Bladder microvascular endothelial cell (primary cell): ENCODE data around the gene USP36. TPM values are rescaled to one million over a fixed set of nuclear protein-coding genes. Genes with fewer than 3 reads are reported as not detected.

Experiments
- total RNA-seq: library from RNA; depleted of rRNA; stranded (reverse); fragments of >200 nt; gene quantifications from 2 replicates; pipeline ENCODE4 v1.2.3, GENCODE V29; 2014

USP36 gene
- total RNA-seq = 10.8 and 31.9 TPM in 2 replicates

DNA sequence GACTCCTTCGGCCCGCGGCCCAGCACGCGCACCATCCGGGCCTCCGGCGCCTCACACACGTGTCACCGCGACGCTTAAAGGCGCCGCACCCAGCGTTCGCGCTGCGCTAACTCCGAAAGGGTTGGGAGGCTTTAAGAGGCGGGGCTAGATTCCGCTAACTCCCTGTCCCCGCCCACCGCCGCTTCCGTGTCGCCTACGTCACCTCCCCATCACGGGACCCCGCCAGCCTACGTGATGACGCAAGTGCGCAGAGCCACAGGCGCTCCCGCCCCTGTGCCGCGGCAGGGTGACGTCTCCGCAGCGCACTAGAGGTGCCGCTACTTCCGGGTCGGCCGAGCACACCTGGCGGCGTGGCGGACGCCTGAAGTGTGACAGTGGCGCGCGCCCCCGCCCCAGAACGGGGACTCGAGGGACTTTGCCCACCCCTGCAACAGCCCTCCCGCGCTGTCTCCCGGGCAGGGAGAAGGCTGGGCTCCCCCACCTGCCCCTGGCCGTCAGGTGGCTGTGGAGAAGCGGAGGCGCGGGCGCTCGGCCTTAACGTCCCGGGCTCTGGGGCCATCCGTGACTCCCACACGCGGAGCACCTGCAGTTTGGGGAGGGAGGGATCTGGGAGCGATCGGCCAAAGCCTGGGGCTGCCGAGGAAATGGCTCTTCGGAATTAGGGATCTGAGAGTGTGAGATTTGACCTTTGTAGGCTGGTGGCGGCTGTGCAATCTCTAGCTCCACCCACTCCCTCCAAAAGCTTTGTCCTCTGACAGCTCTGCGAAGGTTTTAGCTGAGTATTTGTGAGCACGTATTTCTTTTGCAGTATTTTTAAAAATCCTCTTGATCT is at the start of gene USP36:
USP36 (minus strand) TSS at position 35 of the 832 bp plus-strand sequence. CDS start 4,451 bp downstream, outside the sequence.

DNA sequence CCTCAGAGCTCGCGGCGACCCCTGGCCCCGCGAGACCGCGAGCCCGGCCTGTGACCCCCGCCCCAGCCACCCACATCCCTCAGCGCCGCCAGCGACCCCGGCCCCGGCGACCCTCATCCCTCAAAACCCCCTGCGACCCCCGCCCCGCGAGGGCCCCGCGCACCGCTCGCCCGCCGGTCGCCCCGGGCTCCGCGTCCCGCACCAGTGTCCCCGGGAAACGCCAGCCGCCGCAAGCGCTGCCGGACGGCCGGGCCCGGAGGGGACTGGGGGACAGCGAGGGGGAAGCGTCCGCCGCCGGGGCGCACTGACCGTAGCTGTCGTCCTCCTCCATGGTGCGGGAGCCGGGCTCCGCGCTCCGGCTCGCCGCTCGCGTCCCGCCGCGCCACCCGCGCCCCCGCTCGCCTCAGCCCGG is 58.7 kb downstream of the USP36 start, which contains the start of gene CYTH1:
CYTH1 (minus strand) TSS at position 381 of the 412 bp plus-strand sequence; CDS start at position 331, 50 bp downstream.

Other genes starting within 250 kb of the USP36 start
- gene CYTH1, start 58.5 kb downstream of the USP36 start, total RNA-seq = 40.8 and 64.9 TPM in 2 replicates
- gene CEP295NL, start 62.4 kb upstream of the USP36 start, total RNA-seq = 1.3 and 6.4 TPM in 2 replicates
- gene TIMP2, start 84.6 kb upstream of the USP36 start, total RNA-seq = 35.9 and 132 TPM in 2 replicates
- 6.8 and 10.8 TPM in 2 replicates for gene LGALS3BP, start 139.1 kb upstream of the USP36 start, total RNA-seq
- 47.1 and 76.3 TPM in 2 replicates for gene CANT1, start 168.9 kb upstream of the USP36 start, total RNA-seq
- 9.1 and 30.4 TPM in 2 replicates for gene C1QTNF1, start 183.4 kb upstream of the USP36 start, total RNA-seq
- gene ENGASE, start 234.0 kb upstream of the USP36 start, total RNA-seq = 8.7 and 23.0 TPM in 2 replicates